HEK293 (cell line): ENCODE data around the gene ICE2.

Experiments used
- CTCF ChIA-PET: fragments of 350-600 bp; formaldehyde crosslinking; extraction: SDS; loops from one replicate; lab custom pipeline; 2021; ENCODE audit warnings: antibody characterized with exemption; lab: Yijun Ruan, JAX
- POLR2A ChIA-PET: fragments of 300-600 bp; formaldehyde crosslinking; extraction: SDS; loops from one replicate; lab custom pipeline; 2020; ENCODE audit warnings: antibody characterized with exemption, inconsistent platforms; lab: Yijun Ruan, JAX
- H3K27ac ChIP-seq: fragments of 200-500 bp; sonication (Bioruptor generic); 2 replicates; pipeline ENCODE4 v1.5.1; 2014; ENCODE audit warnings: low read depth, low read length, control low read depth, inconsistent platforms; ENCODE audit errors: extremely low read depth
- H3K36me3 ChIP-seq, 2 experiments: fragments of 200-500 bp in 1 of 2; sonication (Bioruptor generic) in 1 of 2; 1 replicate in 1 of 2; 2 replicates in 1 of 2; pipeline ENCODE4 v1.5.1; 2014 to 2017; ENCODE audit warnings: inconsistent platforms in 2 of 2, low read length in 2 of 2; ENCODE audit not compliant: control insufficient read depth in 2 of 2, insufficient read depth in 1 of 2
- H3K4me1 ChIP-seq: fragments of 200-500 bp; sonication (Bioruptor generic); 2 replicates; pipeline ENCODE4 v1.5.1; 2014; ENCODE audit warnings: mild to moderate bottlenecking, low read length, inconsistent platforms; ENCODE audit not compliant: control insufficient read depth, insufficient read depth
- H3K4me3 ChIP-seq: 2 replicates; pipeline ENCODE4 v1.5.1; 2011; ENCODE audit warnings: low read depth, mild to moderate bottlenecking, control low read depth, low read length, moderate library complexity
- H3K9me3 ChIP-seq: fragments of 200-500 bp; sonication (Bioruptor generic); 2 replicates; pipeline ENCODE4 v1.5.1; 2014; ENCODE audit warnings: low read depth, low read length, inconsistent platforms; ENCODE audit not compliant: control insufficient read depth, insufficient read depth
- ELK4 ChIP-seq: IDR thresholded peaks from 2 replicates; pipeline ENCODE4 v1.6.1; 2011; ENCODE audit warnings: mild to moderate bottlenecking, low read depth, low read length, borderline replicate concordance
- GLIS1 ChIP-seq: fragments of 450-650 bp; formaldehyde crosslinking; IDR thresholded peaks from 2 replicates; pipeline ENCODE4 v1.5.1; 2016; ENCODE audit warnings: missing biosample characterization, missing genetic modification characterization
- ZBTB11 ChIP-seq: fragments of 450-650 bp; formaldehyde crosslinking; conservative IDR thresholded peaks from 2 replicates; pipeline ENCODE4 v1.5.1; 2016; ENCODE audit warnings: low read depth, missing biosample characterization, missing genetic modification characterization
- ZBTB26 ChIP-seq: fragments of 450-650 bp; formaldehyde crosslinking; optimal IDR thresholded peaks from 2 replicates; pipeline ENCODE3; 2016; ENCODE audit warnings: missing biosample characterization, mild to moderate bottlenecking, missing genetic modification characterization
- ZBTB8A ChIP-seq: fragments of 450-650 bp; formaldehyde crosslinking; IDR thresholded peaks from 2 replicates; pipeline ENCODE4 v1.5.1; 2016; ENCODE audit warnings: missing biosample characterization, missing genetic modification characterization
- ZFP37 ChIP-seq: fragments of 450-650 bp; formaldehyde crosslinking; IDR thresholded peaks from 2 replicates; pipeline ENCODE4 v1.5.1; 2016; ENCODE audit warnings: missing biosample characterization, missing genetic modification characterization
- ZNF132 ChIP-seq: fragments of 450-650 bp; formaldehyde crosslinking; IDR thresholded peaks from 2 replicates; pipeline ENCODE4 v1.5.1; 2017; ENCODE audit warnings: missing biosample characterization, missing genetic modification characterization, borderline replicate concordance
- ZNF146 ChIP-seq: fragments of 450-650 bp; formaldehyde crosslinking; IDR thresholded peaks from 2 replicates; pipeline ENCODE4 v1.5.1; 2016; ENCODE audit warnings: missing biosample characterization, missing genetic modification characterization
- ZNF202 ChIP-seq: fragments of 450-650 bp; formaldehyde crosslinking; IDR thresholded peaks from 2 replicates; pipeline ENCODE4 v1.5.1; 2016; ENCODE audit warnings: missing biosample characterization, missing genetic modification characterization, borderline replicate concordance
- ZNF239 ChIP-seq: fragments of 450-650 bp; formaldehyde crosslinking; IDR thresholded peaks from 2 replicates; pipeline ENCODE4 v1.5.1; 2016; ENCODE audit warnings: missing biosample characterization, missing genetic modification characterization
- ZNF280D ChIP-seq: fragments of 450-650 bp; formaldehyde crosslinking; IDR thresholded peaks from 2 replicates; pipeline ENCODE4 v1.5.1; 2016; ENCODE audit warnings: missing biosample characterization, missing genetic modification characterization
- ZNF335 ChIP-seq: fragments of 450-650 bp; formaldehyde crosslinking; conservative IDR thresholded peaks from 2 replicates; pipeline ENCODE4 v1.5.1; 2016; ENCODE audit warnings: missing biosample characterization, missing genetic modification characterization
- ZNF354C ChIP-seq: fragments of 450-650 bp; formaldehyde crosslinking; IDR thresholded peaks from 2 replicates; pipeline ENCODE4 v1.5.1; 2016; ENCODE audit warnings: missing biosample characterization, missing genetic modification characterization, low read depth, borderline replicate concordance
- ZNF37A ChIP-seq: fragments of 450-650 bp; IDR thresholded peaks from 2 replicates; pipeline ENCODE4 v1.5.1; 2018; ENCODE audit warnings: missing biosample characterization, missing genetic modification characterization
- ZNF391 ChIP-seq: fragments of 450-650 bp; formaldehyde crosslinking; IDR thresholded peaks from 2 replicates; pipeline ENCODE4 v1.5.1; 2016; ENCODE audit warnings: low read depth, missing biosample characterization, missing genetic modification characterization, borderline replicate concordance
- ZNF404 ChIP-seq: fragments of 450-650 bp; formaldehyde crosslinking; IDR thresholded peaks from 2 replicates; pipeline ENCODE4 v1.5.1; 2017; ENCODE audit warnings: missing biosample characterization, missing genetic modification characterization
- ZNF785 ChIP-seq: fragments of 450-650 bp; formaldehyde crosslinking; IDR thresholded peaks from 2 replicates; pipeline ENCODE4 v1.5.1; 2016; ENCODE audit warnings: missing biosample characterization, missing genetic modification characterization

ICE2 gene

GRCh38 chr15:60469893-60470641, 8.9 kb downstream of the ICE2 start:
- H3K4me1 ChIP-seq, result no peaks in the 10 kb centered on the region
- no peaks in the 10 kb centered on the region for H3K9me3 ChIP-seq
- H3K4me3 ChIP-seq, result no peak overlapping the region
- H3K27ac ChIP-seq, result no peak overlapping the region
- H3K36me3 ChIP-seq, result peaks cover 17 to 67% of the 10 kb centered on the region in 2 experiments
- POLR2A ChIA-PET, result no interaction called here
- CTCF ChIA-PET, result no interaction called here
- TF ChIP-seq ZNF335 (tag by site-specific recombination), result no peak
- no peak for TF ChIP-seq ZNF391 (tag by site-specific recombination)
- TF ChIP-seq ZNF132 (tag by site-specific recombination), result no peak
- TF ChIP-seq, all 188 proteins: peak for 0

GRCh38 chr15:60464836-60465630, 13.9 kb downstream of the ICE2 start:
- CTCF ChIA-PET, result no interaction called here

GRCh38 chr15:60462027-60462426, 16.9 kb downstream of the ICE2 start:
- no peaks in the 10 kb centered on the region for H3K4me1 ChIP-seq
- H3K9me3 ChIP-seq, result no peaks in the 10 kb centered on the region
- no peak overlapping the region for H3K27ac ChIP-seq
- H3K36me3 ChIP-seq, result peaks cover 7 to 42% of the 10 kb centered on the region in 2 experiments
- CTCF ChIA-PET, result no interaction called here
- POLR2A ChIA-PET, result no interaction called here
- no peak overlapping the region for H3K4me3 ChIP-seq
- TF ChIP-seq ZNF239, result no peak
- no peak for TF ChIP-seq ZBTB11 (tag by site-specific recombination)
- no peak for TF ChIP-seq ZBTB26
- TF ChIP-seq ZNF785, result no peak
- no peak for TF ChIP-seq ZNF146 (tag by site-specific recombination)
- no peak for TF ChIP-seq ZNF202 (tag by site-specific recombination)
- TF ChIP-seq ZFP37, result no peak

More at GRCh38 chr15:60464836-60465630, 13.9 kb downstream of the ICE2 start:
- peaks cover 13 to 64% of the 10 kb centered on the region in 2 experiments for H3K36me3 ChIP-seq
- H3K4me3 ChIP-seq, result no peak overlapping the region
- POLR2A ChIA-PET, result no interaction called here
- TF ChIP-seq ZNF280D (no peak), ZNF354C (tag by site-specific recombination) (no peak), GLIS1 (tag by site-specific recombination) (peak; percentile 67), ELK4 (no peak), ZNF404 (tag by site-specific recombination) (no peak), ZNF37A (no peak), ZBTB8A (tag by site-specific recombination) (peak; percentile 44; the same call in 1 of the 2 replicates)
- H3K9me3 ChIP-seq, result no peaks in the 10 kb centered on the region
- no peak overlapping the region for H3K27ac ChIP-seq
- H3K4me1 ChIP-seq, result no peaks in the 10 kb centered on the region
